Naive B cell (primary cell): ENCODE results near the gene KHK. TPM values are rescaled to one million over a fixed set of nuclear protein-coding genes. Genes with fewer than 3 reads are reported as not detected.
A peak's percentile ranks its signal among the peaks of the same experiment; 100 is the strongest.

ENCODE experiments used
- ATAC-seq, 2 donors: fragments of 150-1000 bp; cut with Tn5 transposase; 2 replicates each; pipeline ENCODE4 v1.10.0; 2021; ENCODE audit warnings: low read depth in 2 of 2, mild to moderate bottlenecking in 2 of 2, moderate library complexity in 2 of 2
- DNase-seq: peaks from one replicate; pipeline ENCODE4 v3.0.0; 2022
- H3K27ac Mint-ChIP-seq, 6 donors: one replicate each; pipeline ENCODE4 v1.8.0; 2020 to 2022; ENCODE audit warnings: mild to moderate bottlenecking in 6 of 6, mixed read lengths in 6 of 6, moderate library complexity in 5 of 6, inconsistent platforms in 2 of 6
- H3K27me3 Mint-ChIP-seq, 3 donors: one replicate each; pipeline ENCODE4 v1.8.0; 2021 to 2022; ENCODE audit warnings: mixed read lengths in 3 of 3, mild to moderate bottlenecking in 1 of 3
- H3K36me3 Mint-ChIP-seq, 2 donors: one replicate each; pipeline ENCODE4 v1.8.0; 2020 to 2022; ENCODE audit warnings: mixed read lengths in 2 of 2, inconsistent platforms in 1 of 2, mild to moderate bottlenecking in 1 of 2
- H3K4me1 Mint-ChIP-seq, 3 donors: one replicate each; pipeline ENCODE4 v1.8.0; 2020 to 2022; ENCODE audit warnings: mixed read lengths in 3 of 3, inconsistent platforms in 1 of 3, mild to moderate bottlenecking in 1 of 3, moderate library complexity in 1 of 3
- H3K4me3 Mint-ChIP-seq, 8 donors: one replicate each; pipeline ENCODE4 v1.8.0; 2020 to 2022; ENCODE audit warnings: mild to moderate bottlenecking in 8 of 8, mixed read lengths in 8 of 8, moderate library complexity in 8 of 8, inconsistent platforms in 2 of 8
- H3K9me3 Mint-ChIP-seq, 7 donors: one replicate each; pipeline ENCODE4 v1.8.0; 2020 to 2022; ENCODE audit warnings: mixed read lengths in 7 of 7, mild to moderate bottlenecking in 5 of 7, inconsistent platforms in 2 of 7, moderate library complexity in 1 of 7
- polyA plus RNA-seq, 6 donors: library from polyadenylated mRNA; unstranded; fragments of 300-500 nt; fragmentation: Illumina TruSeq; gene quantifications; one replicate each; pipeline ENCODE4 v1.2.3, GENCODE V29; 2021; ENCODE audit warnings: low read depth in 6 of 6

The KHK gene
- polyA plus RNA-seq, 6 donors from 2014 or later, result 3.3 to 8.9 (median 5.6) TPM

GRCh38 chr2:27134781-27135477 is 48.4 kb downstream of the KHK start:
- Mint-ChIP-seq H3K4me3 (peak overlapping the region; percentile 92 to 99 (median 94)), H3K9me3 (no peaks in the 10 kb centered on the region), H3K36me3 (peaks cover 0 to 14% of the 10 kb centered on the region in 2 donors), H3K4me1 (peaks cover 17 to 31% (median 25%) of the 10 kb centered on the region in 3 donors), H3K27ac (peak overlapping the region; percentile 52 to 99 (median 93)), H3K27me3 (no peaks in the 10 kb centered on the region)
- DNase-seq (no peak), ATAC-seq (no peak)

GRCh38 chr2:27135478-27135955 is 48.9 kb downstream of the KHK start:
- DNase-seq (no peak), ATAC-seq (no peak)
- Mint-ChIP-seq H3K9me3 (no peaks in the 10 kb centered on the region), H3K36me3 (peaks cover 0 to 8% of the 10 kb centered on the region in 2 donors), H3K4me3 (peak overlapping the region; percentile 92 to 99 (median 94)), H3K27ac (peak overlapping the region in 4 of 6 donors; percentile 52 to 99 (median 76)), H3K27me3 (no peaks in the 10 kb centered on the region), H3K4me1 (peaks cover 17 to 31% (median 25%) of the 10 kb centered on the region in 3 donors)

GRCh38 chr2:27136751-27137150 is 50.2 kb downstream of the KHK start:
- Mint-ChIP-seq H3K4me1 (peaks cover 17 to 31% (median 25%) of the 10 kb centered on the region in 3 donors), H3K27me3 (no peaks in the 10 kb centered on the region), H3K27ac (no peak overlapping the region), H3K4me3 (peak overlapping the region in 1 of 8 donors; percentile 69), H3K9me3 (no peaks in the 10 kb centered on the region), H3K36me3 (no peaks in the 10 kb centered on the region)
- no peak for ATAC-seq
- DNase-seq, result no peak

GRCh38 chr2:27137322-27137935 is 50.9 kb downstream of the KHK start:
- ATAC-seq, result no peak
- peak overlapping the region in 1 of 8 donors; percentile 78 for H3K4me3 Mint-ChIP-seq

GRCh38 chr2:27138111-27138510 is 51.5 kb downstream of the KHK start:
- H3K4me3 Mint-ChIP-seq, result peak overlapping the region in 3 of 8 donors; percentile 49 to 82 (median 78)
- no peaks in the 10 kb centered on the region for H3K9me3 Mint-ChIP-seq
- H3K27ac Mint-ChIP-seq, result peak overlapping the region in 1 of 6 donors; percentile 20
- peaks cover under 1 to 10% (median 7%) of the 10 kb centered on the region in 3 donors for H3K27me3 Mint-ChIP-seq
- H3K4me1 Mint-ChIP-seq, result peaks cover 11 to 22% (median 21%) of the 10 kb centered on the region in 3 donors
- no peak for DNase-seq
- no peaks in the 10 kb centered on the region for H3K36me3 Mint-ChIP-seq
- no peak for ATAC-seq

More at GRCh38 chr2:27137322-27137935, 50.9 kb downstream of the KHK start:
- Mint-ChIP-seq H3K4me1 (peaks cover 17 to 28% (median 25%) of the 10 kb centered on the region in 3 donors), H3K36me3 (no peaks in the 10 kb centered on the region), H3K27me3 (peaks cover 0 to 4% (median 0%) of the 10 kb centered on the region in 3 donors), H3K27ac (no peak overlapping the region), H3K9me3 (no peaks in the 10 kb centered on the region)
- no peak for DNase-seq

- DNase-seq, result no peak
Observed at GRCh38 chr2:27139310-27139709, 52.7 kb downstream of the KHK start, which contains the start of gene PRR30. TSS of gene PRR30 (minus strand) at chr2:27139410. CDS start at chr2:27138329, 1,081 bp downstream.

GRCh38 chr2:27143285-27143684 is 56.7 kb downstream of the KHK start:
- no peak for DNase-seq
- Mint-ChIP-seq H3K36me3 (no peaks in the 10 kb centered on the region), H3K4me3 (no peak overlapping the region), H3K4me1 (no peaks in the 10 kb centered on the region), H3K27ac (peak overlapping the region in 1 of 6 donors; percentile 4), H3K9me3 (no peaks in the 10 kb centered on the region), H3K27me3 (peaks cover 19 to 30% (median 29%) of the 10 kb centered on the region in 3 donors)
- no peak for ATAC-seq

More at GRCh38 chr2:27139310-27139709, 52.7 kb downstream of the KHK start, which contains the start of gene PRR30:
- Mint-ChIP-seq H3K4me3 (peak within 1 kb of the TSS in 2 of 8 donors; percentile 78 to 82), H3K27me3 (peaks cover 13 to 14% (median 14%) of the 10 kb centered on the region in 3 donors), H3K27ac (no peak within 1 kb of the TSS), H3K4me1 (peaks cover 3 to 13% (median 11%) of the 10 kb centered on the region in 3 donors), H3K9me3 (no peaks in the 10 kb centered on the region), H3K36me3 (no peaks in the 10 kb centered on the region)
- ATAC-seq, result no peak

GRCh38 chr2:27145682-27146081 is 59.1 kb downstream of the KHK start:
- Mint-ChIP-seq H3K27ac (peak overlapping the region in 1 of 6 donors; percentile 38), H3K4me3 (no peak overlapping the region), H3K27me3 (peaks cover 21 to 48% (median 36%) of the 10 kb centered on the region in 3 donors), H3K9me3 (no peaks in the 10 kb centered on the region), H3K36me3 (no peaks in the 10 kb centered on the region), H3K4me1 (no peaks in the 10 kb centered on the region)
- ATAC-seq, result no peak
- DNase-seq, result no peak

- H3K27ac Mint-ChIP-seq, result peak overlapping the region in 2 of 6 donors; percentile 64 to 70
- peaks cover 16 to 56% (median 27%) of the 10 kb centered on the region in 3 donors for H3K27me3 Mint-ChIP-seq
- no peaks in the 10 kb centered on the region for H3K36me3 Mint-ChIP-seq
- DNase-seq (no peak), ATAC-seq (no peak)
- H3K4me1 Mint-ChIP-seq, result no peaks in the 10 kb centered on the region
- no peaks in the 10 kb centered on the region for H3K9me3 Mint-ChIP-seq
- no peak overlapping the region for H3K4me3 Mint-ChIP-seq
Observed at GRCh38 chr2:27147935-27148334, 61.4 kb downstream of the KHK start.

GRCh38 chr2:27148801-27149439 is 62.3 kb downstream of the KHK start, which contains the start of gene TCF23:
TSS of gene TCF23 (plus strand) at chr2:27149004. CDS start at chr2:27149134, 130 bp downstream.
- Mint-ChIP-seq H3K36me3 (no peaks in the 10 kb centered on the region), H3K27me3 (peaks cover 8 to 52% (median 22%) of the 10 kb centered on the region in 3 donors), H3K4me1 (no peaks in the 10 kb centered on the region), H3K27ac (peak within 1 kb of the TSS in 3 of 6 donors; percentile 57 to 70 (median 64)), H3K4me3 (no peak within 1 kb of the TSS), H3K9me3 (no peaks in the 10 kb centered on the region)
- ATAC-seq (no peak), DNase-seq (no peak)

GRCh38 chr2:27149570-27150405 is 63.2 kb downstream of the KHK start:
- DNase-seq, result no peak
- no peak overlapping the region for H3K4me3 Mint-ChIP-seq
- ATAC-seq, result no peak
- no peaks in the 10 kb centered on the region for H3K9me3 Mint-ChIP-seq
- H3K4me1 Mint-ChIP-seq, result no peaks in the 10 kb centered on the region
- H3K27me3 Mint-ChIP-seq, result peaks cover 8 to 52% (median 30%) of the 10 kb centered on the region in 3 donors
- no peaks in the 10 kb centered on the region for H3K36me3 Mint-ChIP-seq
- H3K27ac Mint-ChIP-seq, result no peak overlapping the region
